Stimulated activated CD8-positive, alpha-beta memory T cell treated with anti-CD3 and anti-CD28 coated beads, Interleukin-4, amount 100 ng/mL, for 48 hours (primary cell): ENCODE data around the gene COMMD10.

ENCODE experiments used
- DNase-seq: peaks from one replicate; pipeline ENCODE4 v3.0.0-alpha.2; 2020

COMMD10 gene

GRCh38 chr5:116297296-116297814 is 212.5 kb downstream of the COMMD10 start:
- DNase-seq, result no peak

GRCh38 chr5:116299746-116300640 is 215.2 kb downstream of the COMMD10 start:
- no peak for DNase-seq

GRCh38 chr5:116301110-116301509 is 216.3 kb downstream of the COMMD10 start:
- no peak for DNase-seq

GRCh38 chr5:116303340-116303739 is 218.5 kb downstream of the COMMD10 start:
- no peak for DNase-seq

GRCh38 chr5:116303810-116304209 is 219.0 kb downstream of the COMMD10 start:
- no peak for DNase-seq

GRCh38 chr5:116305899-116306298 is 221.1 kb downstream of the COMMD10 start:
- no peak for DNase-seq

- no peak for DNase-seq
Measured at GRCh38 chr5:116306846-116307245, 222.0 kb downstream of the COMMD10 start.

GRCh38 chr5:116308391-116308790 is 223.6 kb downstream of the COMMD10 start:
- no peak for DNase-seq

GRCh38 chr5:116313366-116313765 is 228.5 kb downstream of the COMMD10 start:
- no peak for DNase-seq

GRCh38 chr5:116315531-116315930 is 230.7 kb downstream of the COMMD10 start:
- no peak for DNase-seq

GRCh38 chr5:116318091-116318854 is 233.4 kb downstream of the COMMD10 start:
- no peak for DNase-seq

GRCh38 chr5:116320486-116320885 is 235.7 kb downstream of the COMMD10 start:
- no peak for DNase-seq

- no peak for DNase-seq
Measured at GRCh38 chr5:116329503-116329902, 244.7 kb downstream of the COMMD10 start.

- DNase-seq, result no peak
Measured at GRCh38 chr5:116340799-116341198, 256.0 kb downstream of the COMMD10 start.
